HG03469 (cell line): ENCODE data around the gene UMPS.

Experiments
- ATAC-seq: cut with Tn5 transposase; IDR thresholded peaks from one replicate; pipeline ENCODE4 v1.9.1; 2021; ENCODE audit warnings: mild to moderate bottlenecking, moderate library complexity, moderate number of reproducible peaks; ENCODE audit not compliant: unreplicated experiment

UMPS gene

GRCh38 chr3:124793054-124793739, 62.9 kb downstream of the UMPS start:
- ATAC-seq: no peak

- no peak for ATAC-seq
Measured at GRCh38 chr3:124796477-124796876, 66.2 kb downstream of the UMPS start.

- ATAC-seq: no peak
Measured at GRCh38 chr3:124797426-124797945, 67.2 kb downstream of the UMPS start.
